Bone marrow (tissue), 2 donors: ENCODE data around the gene MRPS5.
A peak's percentile ranks its signal among the peaks of the same experiment; 100 is the strongest.
"Not testable (repeated sequence)": the region's sequence is repeated elsewhere in the genome, so short reads cannot be mapped to it uniquely, and the experiment has no call there.

Experiments used
- DNase-seq, 2 donors: peaks; one replicate each; lab custom pipeline; 2025; lab: John Stamatoyannopoulos, UW

The MRPS5 gene

GRCh38 chr2:95121407-95122196 lies at the start of gene MRPS5:
TSS of gene MRPS5 (minus strand) at chr2:95121808. CDS start at chr2:95121791, 17 bp downstream.
- DNase-seq: peak; percentile 39 to 69

DNA sequence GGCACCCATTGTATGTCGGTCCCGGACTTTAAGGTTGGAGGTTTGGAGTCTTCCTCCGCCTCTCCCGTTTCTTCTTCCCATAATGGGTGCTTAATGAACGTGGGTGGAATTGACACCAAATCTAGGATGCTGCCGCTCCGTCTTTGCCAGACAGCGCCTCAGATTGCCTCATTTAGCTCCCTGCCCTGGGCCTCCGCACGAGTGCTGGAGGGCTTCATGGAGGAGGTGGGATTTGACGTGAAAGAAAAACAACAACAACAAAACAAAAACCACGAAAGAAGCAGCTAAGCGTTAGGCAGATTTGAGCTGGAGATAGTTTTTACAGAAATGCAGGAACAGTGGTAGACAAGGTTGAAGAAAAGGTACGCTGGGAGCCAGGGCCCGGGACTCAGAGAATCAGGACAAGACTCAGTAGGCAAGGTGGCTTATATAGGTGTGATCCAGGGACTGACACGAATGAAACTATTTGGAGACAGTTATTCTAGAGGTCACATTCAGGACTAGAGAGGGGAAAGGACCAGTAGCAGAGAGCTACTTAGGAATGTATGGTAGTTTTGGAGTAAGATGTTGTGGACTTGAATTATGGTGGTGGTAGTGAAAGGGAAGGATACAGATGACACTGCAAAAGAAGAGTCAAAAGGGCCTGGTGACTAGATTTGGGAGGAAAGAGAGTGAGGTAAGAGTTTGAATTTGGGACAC lies 44.6 kb upstream of the MRPS5 start:
- DNase-seq: no peak

- DNase-seq: peak; percentile 81 to 90
Observed at GRCh38 chr2:95165371-95166064, 43.9 kb upstream of the MRPS5 start, which contains the start of gene ZNF2. TSS of gene ZNF2 (plus strand) at chr2:95165809. CDS start at chr2:95176227, 10,418 bp downstream.

- DNase-seq: peak in 1 of 2 donors; percentile 36
Observed at GRCh38 chr2:95165030-95165370, 43.4 kb upstream of the MRPS5 start.

GRCh38 chr2:95159690-95160449 lies 38.3 kb upstream of the MRPS5 start, which contains the start of gene ZNF514:
TSS of gene ZNF514 (minus strand) at chr2:95159848. CDS start at chr2:95153253, 6,595 bp downstream.
- peak; percentile 6 to 28 for DNase-seq

DNA sequence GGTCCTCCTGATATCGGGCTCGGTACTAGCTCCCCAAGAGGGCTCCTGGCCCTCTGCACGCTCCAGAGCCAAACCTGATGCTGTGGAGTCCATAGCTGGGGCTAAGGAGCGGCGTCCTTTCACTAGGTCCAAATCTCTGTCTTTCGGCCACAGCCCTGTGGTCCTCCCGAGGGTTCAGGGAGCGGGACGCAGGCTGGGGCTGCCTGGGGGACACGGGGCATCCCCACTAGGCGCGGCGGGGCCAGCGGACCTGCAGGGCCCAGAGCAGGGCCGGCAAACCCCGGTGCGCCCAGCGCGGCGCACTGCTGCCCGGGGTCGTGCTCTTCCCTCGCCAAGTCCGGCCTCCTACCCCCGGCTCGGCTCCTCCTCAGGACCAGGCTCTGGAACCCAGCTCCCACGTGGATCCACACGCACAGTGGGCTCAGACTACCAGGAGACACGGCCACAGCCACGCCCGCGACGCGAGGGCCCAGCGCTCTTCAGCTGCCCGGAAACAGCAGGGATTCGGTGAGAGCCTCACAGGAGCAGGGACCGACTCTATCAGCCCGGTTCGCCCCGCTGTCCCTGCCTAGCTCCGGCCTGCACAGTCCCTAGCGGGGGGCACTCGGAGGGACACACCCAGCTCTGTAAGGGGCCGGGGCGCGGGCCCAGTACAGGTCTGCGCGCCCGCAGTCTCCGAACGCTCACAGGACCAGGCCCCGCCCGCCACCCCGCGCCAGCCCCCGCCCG lies 37.4 kb upstream of the MRPS5 start:
- DNase-seq: peak in 1 of 2 donors; percentile 22

GRCh38 chr2:95158441-95158840 lies 36.8 kb upstream of the MRPS5 start:
- no peak for DNase-seq

DNA sequence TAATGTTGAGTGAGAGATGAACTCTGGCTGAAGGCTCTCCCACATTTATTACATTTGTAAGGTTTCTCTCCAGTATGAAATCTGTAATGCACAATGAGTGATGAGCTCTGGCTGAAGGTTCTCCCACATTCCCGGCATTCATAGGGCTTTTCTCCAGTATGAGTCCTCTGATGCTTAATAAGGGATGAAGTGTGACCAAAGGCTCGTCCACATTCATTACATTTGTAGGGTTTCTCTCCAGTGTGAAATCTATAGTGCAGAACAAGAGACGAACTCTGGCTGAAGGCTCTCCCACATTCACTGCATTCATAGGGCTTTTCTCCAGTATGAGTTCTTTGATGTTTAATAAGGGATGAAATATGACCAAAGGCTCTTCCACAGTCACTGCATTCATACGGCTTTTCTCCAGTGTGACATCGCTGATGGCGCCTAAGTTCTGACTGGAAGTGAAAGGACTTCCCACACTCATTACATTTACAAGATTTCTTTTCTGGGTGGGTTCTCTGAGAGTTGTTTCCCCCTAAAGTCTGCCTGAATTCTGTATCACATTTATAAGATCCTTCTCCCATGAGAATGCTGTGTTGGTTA lies 27.9 kb upstream of the MRPS5 start:
- no peak for DNase-seq

GRCh38 chr2:95143838-95144237 lies 22.2 kb upstream of the MRPS5 start:
- no peak for DNase-seq

DNA sequence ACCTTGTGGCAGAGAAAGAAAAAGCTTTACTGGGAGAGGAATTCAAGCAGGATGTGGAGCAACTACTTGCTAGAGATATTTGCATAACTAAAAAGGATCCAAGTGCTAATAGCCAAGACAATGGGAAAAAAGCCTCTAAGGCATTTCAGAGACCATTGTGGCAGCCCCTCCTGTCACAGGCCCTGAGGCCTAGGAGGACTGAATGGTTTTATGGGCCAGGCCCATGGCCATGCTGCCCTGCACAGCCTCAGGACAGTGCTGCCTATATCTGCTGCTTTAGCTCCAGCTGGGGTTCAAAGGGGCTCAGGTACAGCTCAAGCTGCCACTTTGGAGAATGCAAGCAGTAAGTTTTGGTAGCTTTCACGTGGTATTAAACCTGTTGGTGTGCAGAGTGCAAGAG lies 17.1 kb upstream of the MRPS5 start:
- no peak for DNase-seq

DNA sequence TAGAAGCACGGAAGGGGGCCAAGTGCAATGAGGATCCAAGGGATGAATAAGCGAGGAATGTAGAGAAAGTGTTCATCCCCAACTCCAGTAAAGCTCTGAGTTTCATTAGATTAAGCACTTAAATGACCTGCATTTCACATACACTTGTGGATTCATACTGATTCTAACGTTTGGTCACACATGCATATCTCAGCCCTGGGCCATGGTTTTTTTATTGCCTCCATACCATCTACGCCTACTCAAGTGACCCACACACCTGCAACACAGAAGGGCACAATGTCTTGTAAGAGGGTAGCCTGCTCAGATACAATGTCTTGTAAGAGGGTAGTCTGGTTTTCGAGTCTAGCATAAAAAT lies 566 bp upstream of the MRPS5 start:
- DNase-seq: no peak

DNA sequence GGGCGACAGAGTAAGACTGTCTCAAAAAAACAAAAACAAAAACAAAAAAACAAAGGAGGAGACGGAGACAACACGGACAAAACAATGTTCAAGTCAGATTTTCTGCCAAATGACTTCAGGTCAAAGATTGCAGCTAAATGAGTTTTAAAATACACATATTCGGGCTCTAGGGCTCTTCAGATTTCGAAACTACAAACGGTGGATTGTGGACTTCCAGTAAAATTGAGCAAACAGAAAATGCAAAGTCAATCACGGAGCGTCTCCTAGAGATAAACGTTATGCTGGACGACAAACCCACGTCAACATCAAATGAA lies 558 bp downstream of the MRPS5 start:
- DNase-seq: no peak

DNA sequence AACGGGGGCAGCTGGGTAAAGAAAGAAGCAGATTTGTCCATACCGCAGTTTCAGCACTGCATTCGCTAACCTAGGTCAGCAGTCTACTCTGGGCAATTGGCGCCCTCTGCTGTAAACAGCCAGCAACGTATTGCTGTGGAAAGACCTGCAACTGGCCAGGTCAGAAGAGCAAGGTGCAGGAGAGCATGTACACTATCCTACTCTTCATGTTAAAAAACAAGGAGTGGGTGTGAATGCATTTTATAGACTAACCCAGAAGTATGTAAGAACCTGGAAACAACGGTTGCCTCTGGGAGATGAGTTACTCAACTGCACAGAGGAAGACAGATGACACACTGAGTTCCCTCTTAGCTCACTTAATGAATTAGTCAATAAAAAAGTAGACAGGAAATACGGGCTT lies 6.2 kb downstream of the MRPS5 start:
- peak in 1 of 2 donors; percentile 18 for DNase-seq

DNA sequence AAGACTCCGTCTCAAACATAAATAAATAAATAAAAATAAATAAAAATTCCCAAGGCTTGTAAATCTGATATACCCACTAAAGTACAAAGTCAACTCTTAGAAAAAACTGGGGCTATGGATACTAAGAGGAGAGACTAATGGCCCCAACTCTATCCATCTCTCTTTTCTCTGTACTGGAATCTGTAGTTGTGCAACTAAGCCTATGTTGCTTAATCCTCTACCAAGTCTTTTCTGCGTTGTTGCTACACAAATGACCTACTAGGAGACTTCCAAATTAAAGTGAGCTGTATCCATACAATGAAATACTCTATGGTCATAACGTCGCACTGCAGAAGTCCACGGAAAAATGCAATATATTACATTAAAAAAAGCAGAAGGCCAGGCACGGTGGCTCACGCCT lies 8.1 kb downstream of the MRPS5 start:
- no peak for DNase-seq

DNA sequence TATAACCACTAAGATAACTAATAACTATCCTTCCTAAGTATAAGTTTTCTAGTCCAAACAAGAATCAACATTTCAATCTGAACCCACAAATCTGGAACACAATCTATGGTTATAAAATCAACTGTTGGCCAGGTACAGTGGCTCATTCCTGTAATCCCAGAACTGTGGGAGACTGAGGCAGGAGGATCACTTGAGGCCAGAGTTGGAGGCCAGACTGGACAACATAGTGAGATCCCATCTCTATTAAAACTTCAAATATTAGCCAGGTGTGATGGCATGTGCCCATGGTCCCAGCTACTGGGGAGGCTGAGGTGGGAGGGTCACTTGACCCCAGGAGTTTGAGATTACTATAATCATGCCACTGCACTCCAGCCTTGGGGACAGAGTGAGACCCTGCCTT lies 11.2 kb downstream of the MRPS5 start:
- no peak for DNase-seq

GRCh38 chr2:95109260-95109659 lies 12.3 kb downstream of the MRPS5 start:
- DNase-seq: no peak

GRCh38 chr2:95106081-95106480 lies 15.5 kb downstream of the MRPS5 start:
- DNase-seq: no peak

DNA sequence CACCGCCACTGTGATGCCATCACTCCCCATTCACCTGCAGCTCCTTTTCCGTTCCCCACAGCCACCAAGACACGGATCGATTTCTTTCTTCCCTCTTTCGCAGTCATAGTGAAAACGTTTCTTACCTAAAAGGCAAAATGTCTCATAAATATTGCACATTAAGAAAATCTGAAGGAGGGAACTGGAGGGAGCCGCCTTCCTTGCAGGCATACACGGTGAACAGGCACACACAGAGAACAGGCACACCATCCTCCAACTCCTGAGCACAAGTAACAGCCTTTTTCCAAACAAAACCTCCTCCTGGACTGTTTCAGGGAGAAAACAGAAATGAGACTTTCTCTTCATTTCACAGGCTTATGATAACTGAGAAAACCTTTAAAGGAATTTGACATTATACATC lies 17.0 kb downstream of the MRPS5 start:
- no peak for DNase-seq

- DNase-seq: no peak
Observed at GRCh38 chr2:95099910-95100309, 21.7 kb downstream of the MRPS5 start.

DNA sequence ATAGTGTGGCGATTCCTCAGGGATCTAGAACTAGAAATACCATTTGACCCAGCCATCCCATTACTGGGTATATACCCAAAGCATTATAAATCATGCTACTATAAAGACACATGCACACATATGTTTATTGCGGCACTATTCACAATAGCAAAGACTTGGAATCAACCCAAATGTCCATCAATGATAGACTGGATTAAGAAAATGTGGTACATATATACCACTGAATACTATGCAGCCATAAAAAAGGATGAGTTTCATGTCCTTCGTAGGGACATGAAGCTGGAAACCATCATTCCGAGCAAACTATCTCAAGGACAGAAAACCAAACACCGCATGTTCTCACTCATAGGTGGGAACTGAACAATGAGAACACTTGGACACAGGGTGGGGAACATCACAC lies 23.3 kb downstream of the MRPS5 start:
- not testable (repeated sequence) for DNase-seq

DNA sequence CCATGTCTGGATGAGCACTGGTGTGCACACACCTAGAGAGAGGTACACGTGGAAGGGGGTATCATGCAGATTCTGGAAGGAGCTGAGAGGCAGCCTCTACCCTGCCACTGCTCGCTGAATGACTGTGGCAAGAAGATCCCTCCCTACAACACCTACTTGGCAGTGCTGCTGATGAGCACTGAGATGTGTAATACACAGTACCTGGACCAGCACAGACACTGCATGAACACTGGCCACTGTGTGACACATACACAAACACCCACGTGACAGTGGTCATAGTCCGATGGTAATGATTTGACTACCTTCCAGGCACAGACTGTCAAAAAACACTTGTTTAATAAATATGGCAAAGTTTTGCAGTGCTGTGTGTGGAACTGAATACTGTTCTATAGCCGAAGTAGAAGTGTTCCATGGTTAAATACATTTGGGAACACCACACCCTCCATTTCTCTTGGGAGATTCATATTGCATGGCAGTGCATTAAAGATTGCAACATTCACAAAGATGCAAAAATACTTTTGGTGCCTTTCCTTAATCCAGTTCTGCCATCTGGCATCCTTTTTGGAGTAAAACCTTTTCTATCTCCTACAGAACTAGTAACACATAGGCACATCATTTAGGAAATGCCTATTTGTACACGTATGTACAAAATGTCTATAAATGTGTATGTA lies 29.6 kb downstream of the MRPS5 start:
- DNase-seq: no peak
